Lower leg skin (tissue), 4 donors: ENCODE results near the gene YTHDF1. TPM values are rescaled to one million over a fixed set of nuclear protein-coding genes. Genes with fewer than 3 reads are reported as not detected.

ENCODE experiments used
- DNase-seq, 2 donors: peaks; one replicate each; pipeline ENCODE4 v3.0.0-alpha.2; 2019; ENCODE audit warnings: low spot score in 2 of 2
- H3K4me3 ChIP-seq: fragments of 200-600 bp; sonication (generic); 2 replicates; pipeline ENCODE4 v1.5.1; 2017; ENCODE audit warnings: mild to moderate bottlenecking, low read depth; ENCODE audit not compliant: poor library complexity, severe bottlenecking
- POLR2A ChIP-seq, 2 donors: fragments of 450-650 bp; IDR thresholded peaks; one replicate each; pipeline ENCODE4 v1.6.1; 2016 to 2017; ENCODE audit warnings: antibody characterized with exemption in 2 of 2, mild to moderate bottlenecking in 1 of 2, moderate library complexity in 1 of 2
- WGBS, 2 donors: methylation state at CpG; one replicate each; pipeline ENCODE4 v1.1.5; 2018; 5-methylcytosine and 5-hydroxymethylcytosine counted together
- intact Hi-C: fragments of 100-400 bp; cut with DNase I; formaldehyde crosslinking; loops from one replicate; pipeline ENCODE4 v1.15.0; 2023; ENCODE audit warnings: low total_unique reads
- total RNA-seq, 4 donors: library from RNA; depleted of rRNA; stranded (reverse); fragments of >200 nt; gene quantifications; one replicate each; pipeline ENCODE4 v1.1.0, GENCODE V29; 2016
- TF ChIP-seq, protein P1 (sequence below), 3 donors: fragments of 450-650 bp; IDR thresholded peaks; one replicate each; pipeline ENCODE4 v1.5.1; 2016; ENCODE audit warnings: antibody characterized with exemption in 3 of 3, mild to moderate bottlenecking in 3 of 3, moderate library complexity in 2 of 3

Gene YTHDF1
- total RNA-seq = 10 to 100 TPM; 28.1 to 32.2 (median 30.6) TPM

DNA sequence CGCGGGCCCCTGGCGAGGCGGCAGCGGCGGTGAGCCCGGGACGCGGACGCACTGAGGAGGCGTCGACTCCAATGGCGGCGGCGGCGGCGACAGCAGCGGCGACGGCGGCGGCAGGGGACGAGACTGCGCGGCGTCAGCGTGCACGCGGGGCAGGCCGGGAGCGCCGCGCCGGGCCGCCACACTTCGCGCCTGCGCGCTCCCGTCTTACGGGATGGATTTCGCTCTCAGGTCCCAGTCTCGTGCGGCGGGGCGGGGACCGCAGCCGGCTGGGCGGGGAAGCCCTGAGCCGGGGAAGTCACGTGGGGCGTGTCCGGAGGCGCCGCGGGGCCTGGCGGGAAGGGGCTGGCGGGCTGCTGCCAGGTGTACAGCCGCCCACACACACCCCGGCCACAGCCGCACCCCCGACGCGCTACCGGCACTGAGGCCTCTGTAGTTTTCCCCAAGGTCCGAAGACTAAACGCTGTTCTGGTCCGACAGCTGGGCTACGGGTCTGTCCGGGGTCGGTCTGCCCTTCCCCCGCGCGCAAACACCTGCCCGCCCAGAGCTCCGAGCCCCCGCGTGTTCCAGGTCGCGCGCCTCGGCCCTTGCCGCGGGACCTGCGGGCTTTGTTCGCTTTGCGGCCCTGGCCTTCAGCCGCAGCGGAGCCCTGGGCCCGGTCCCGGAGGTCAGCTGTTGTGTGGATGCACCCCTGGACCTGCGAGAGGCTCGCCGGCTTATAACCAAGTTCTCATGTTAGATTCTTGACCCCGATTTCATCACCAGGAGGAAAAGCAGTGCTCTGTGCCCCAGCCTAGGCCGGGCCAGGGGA is at the start of gene YTHDF1:
Gene YTHDF1, minus strand, starts transcription at position 91 of the 808 bp plus-strand sequence. CDS start 239 bp downstream, outside the sequence.
- WGBS, 2 donors = 0 to 21% methylated on average over 5 to 39 of the region's 96 CpGs
- peak; percentile 94 to 99 for DNase-seq
- intact Hi-C loops = no loop called here
- TF ChIP-seq, protein P1, sequence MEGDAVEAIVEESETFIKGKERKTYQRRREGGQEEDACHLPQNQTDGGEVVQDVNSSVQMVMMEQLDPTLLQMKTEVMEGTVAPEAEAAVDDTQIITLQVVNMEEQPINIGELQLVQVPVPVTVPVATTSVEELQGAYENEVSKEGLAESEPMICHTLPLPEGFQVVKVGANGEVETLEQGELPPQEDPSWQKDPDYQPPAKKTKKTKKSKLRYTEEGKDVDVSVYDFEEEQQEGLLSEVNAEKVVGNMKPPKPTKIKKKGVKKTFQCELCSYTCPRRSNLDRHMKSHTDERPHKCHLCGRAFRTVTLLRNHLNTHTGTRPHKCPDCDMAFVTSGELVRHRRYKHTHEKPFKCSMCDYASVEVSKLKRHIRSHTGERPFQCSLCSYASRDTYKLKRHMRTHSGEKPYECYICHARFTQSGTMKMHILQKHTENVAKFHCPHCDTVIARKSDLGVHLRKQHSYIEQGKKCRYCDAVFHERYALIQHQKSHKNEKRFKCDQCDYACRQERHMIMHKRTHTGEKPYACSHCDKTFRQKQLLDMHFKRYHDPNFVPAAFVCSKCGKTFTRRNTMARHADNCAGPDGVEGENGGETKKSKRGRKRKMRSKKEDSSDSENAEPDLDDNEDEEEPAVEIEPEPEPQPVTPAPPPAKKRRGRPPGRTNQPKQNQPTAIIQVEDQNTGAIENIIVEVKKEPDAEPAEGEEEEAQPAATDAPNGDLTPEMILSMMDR (IDR thresholded peaks at IDR 0.05) = peak in 1 of 3 donors; percentile 17
- no peak for TF ChIP-seq POLR2A (IDR thresholded peaks at IDR 0.05)
- peak within 1 kb of the TSS; percentile 87 for H3K4me3 ChIP-seq

DNA sequence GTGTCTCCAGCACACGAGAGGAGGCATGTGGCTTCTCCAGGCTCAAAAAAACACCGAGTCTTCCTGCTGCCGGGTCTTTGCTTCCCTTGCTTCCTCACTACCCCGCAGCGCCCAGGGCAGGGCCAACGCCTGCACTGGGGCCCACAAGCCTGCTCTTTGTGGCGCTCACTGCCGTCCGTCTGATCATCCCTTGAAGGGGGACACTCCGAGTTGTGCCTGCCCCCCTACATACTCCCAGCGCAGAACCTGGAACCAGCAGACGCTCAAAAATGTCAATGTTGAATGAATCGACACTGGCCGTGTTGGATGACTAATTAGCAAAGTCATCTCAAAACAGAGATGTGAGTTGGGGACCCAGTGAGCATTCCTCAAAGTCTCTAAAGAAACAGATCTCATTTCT is 48.6 kb upstream of the YTHDF1 start:
- WGBS, 2 donors = 41 to 43% methylated on average over 14 of the region's 14 CpGs
- no peak for DNase-seq
- intact Hi-C loops = no loop called here
- no peak overlapping the region for H3K4me3 ChIP-seq
- no peak for TF ChIP-seq POLR2A (IDR thresholded peaks at IDR 0.05)
- TF ChIP-seq, protein P1 (IDR thresholded peaks at IDR 0.05) = no peak

DNA sequence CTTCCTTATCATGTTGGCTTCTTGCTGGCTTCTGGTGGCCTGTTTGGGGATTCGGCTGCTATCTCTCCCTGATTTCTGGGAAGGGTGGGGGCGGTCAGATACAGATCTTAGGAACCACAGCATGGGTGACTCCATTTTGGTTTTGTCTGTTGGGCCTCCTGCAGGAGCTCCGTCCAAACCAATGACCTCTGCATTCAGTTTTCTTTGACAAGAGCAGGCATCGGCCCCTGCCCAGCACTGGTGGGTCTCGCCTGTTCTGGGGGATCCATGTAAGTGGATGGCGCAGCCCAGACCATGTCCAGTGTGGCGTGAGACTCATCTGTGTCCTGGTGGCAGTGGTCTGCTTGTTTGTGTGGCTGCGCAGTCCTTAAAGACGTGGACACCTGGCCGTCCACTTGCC is 48.1 kb upstream of the YTHDF1 start:
- WGBS, 2 donors = 86 to 95% methylated on average over 4 to 10 of the region's 10 CpGs
- DNase-seq = no peak
- intact Hi-C loops = no loop called here
- TF ChIP-seq POLR2A (IDR thresholded peaks at IDR 0.05) = no peak
- TF ChIP-seq, protein P1 (IDR thresholded peaks at IDR 0.05) = no peak
- H3K4me3 ChIP-seq = no peak overlapping the region

DNA sequence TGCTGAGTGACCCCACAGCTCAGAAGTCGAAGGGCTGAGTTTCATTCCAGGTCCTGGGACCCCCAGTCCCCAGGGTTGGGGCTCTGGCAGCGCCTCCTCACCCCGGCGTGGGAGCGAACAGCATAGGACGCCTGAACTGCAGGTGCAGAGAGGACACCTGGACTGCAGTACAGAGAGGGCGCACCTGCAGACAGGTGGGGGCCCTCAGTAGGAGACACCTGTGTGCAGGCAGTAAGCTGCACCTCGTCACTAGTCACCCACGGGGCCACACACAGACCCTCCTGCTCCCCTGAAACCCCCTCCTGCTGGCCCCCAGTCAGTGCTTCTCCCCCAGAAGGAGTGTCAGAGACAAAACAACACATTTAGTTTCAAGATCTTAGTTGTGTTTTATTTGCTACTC is 46.9 kb upstream of the YTHDF1 start:
- TF ChIP-seq POLR2A (IDR thresholded peaks at IDR 0.05) = no peak
- TF ChIP-seq, protein P1 (IDR thresholded peaks at IDR 0.05) = no peak
- DNase-seq = no peak
- intact Hi-C loops = no loop called here
- H3K4me3 ChIP-seq = no peak overlapping the region
- 79 to 83% methylated on average over 9 of the region's 9 CpGs for WGBS, 2 donors

DNA sequence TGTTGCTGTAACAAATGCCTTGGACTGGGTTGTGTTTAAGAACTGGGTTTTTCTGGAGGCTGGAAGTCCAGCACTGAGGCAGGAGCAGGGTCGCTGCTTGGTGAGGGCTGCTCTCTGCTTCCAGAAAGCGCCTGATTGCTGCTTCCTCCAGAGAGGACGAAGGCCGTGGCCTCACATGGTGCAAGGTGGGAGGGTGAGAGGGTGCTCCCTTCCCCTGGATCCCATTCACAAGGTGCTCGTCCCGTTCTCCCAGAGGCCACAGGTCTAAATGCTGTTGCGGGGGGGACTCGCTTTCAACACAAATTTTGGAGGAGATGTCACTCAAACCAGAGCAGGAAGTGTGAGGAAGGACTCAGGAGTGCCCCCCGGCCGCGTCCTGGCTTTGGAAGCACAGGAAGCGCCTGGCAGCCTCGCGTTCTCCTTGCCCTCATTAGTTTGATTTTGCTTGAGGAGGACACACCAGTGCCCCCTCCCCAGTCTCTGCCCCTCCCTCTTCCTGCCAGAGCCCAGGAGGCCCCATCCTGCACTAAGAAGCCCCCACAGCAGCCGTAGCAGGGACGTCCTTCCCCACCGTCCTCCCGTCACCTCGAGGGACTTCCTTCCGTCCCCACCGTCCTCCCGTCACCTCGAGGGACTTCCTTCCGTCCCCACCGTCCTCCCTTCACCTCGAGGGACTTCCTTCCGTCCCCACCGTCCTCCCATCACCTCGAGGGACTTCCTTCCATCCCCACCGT is 46.0 kb upstream of the YTHDF1 start:
- no peak for DNase-seq
- intact Hi-C loops = no loop called here
- TF ChIP-seq, protein P1 (IDR thresholded peaks at IDR 0.05) = no peak
- TF ChIP-seq POLR2A (IDR thresholded peaks at IDR 0.05) = no peak
- H3K4me3 ChIP-seq = no peak overlapping the region
- 44 to 47% methylated on average over 28 to 30 of the region's 30 CpGs for WGBS, 2 donors
